ENCODE data around the gene DEPDC1B. TPM values are rescaled to one million over a fixed set of nuclear protein-coding genes. Genes with fewer than 3 reads are reported as not detected.

Gene DEPDC1B
- total RNA-seq, 1 donor from 2014 or later: 0.30 TPM

GRCh38 chr5:60668686-60669304 is 31.2 kb downstream of the DEPDC1B start:
- intact Hi-C loops (cut with micrococcal nuclease): no loop called here
- no peaks in the 10 kb centered on the region for H3K4me1 ChIP-seq
- TF ChIP-seq CTCF (IDR thresholded peaks at IDR 0.05; ENCODE audit: borderline replicate concordance): peak; percentile 71
- H3K4me3 ChIP-seq: no peak overlapping the region
- no peak for DNase-seq
- no peaks in the 10 kb centered on the region for H3K36me3 ChIP-seq
- no peak overlapping the region for H3K27ac ChIP-seq (replicated peaks)
- no peaks in the 10 kb centered on the region for H3K27me3 ChIP-seq (ENCODE audit: low read depth)
- no peaks in the 10 kb centered on the region for H3K9me3 ChIP-seq (replicated peaks)

- Histone ChIP-seq H3K4me3 (no peak overlapping the region), H3K36me3 (no peaks in the 10 kb centered on the region), H3K9me3 (replicated peaks) (peaks cover 34% of the 10 kb centered on the region), H3K27ac (replicated peaks) (no peak overlapping the region), H3K27me3 (ENCODE audit: low read depth) (no peaks in the 10 kb centered on the region), H3K4me1 (no peaks in the 10 kb centered on the region)
- no peak for DNase-seq
- TF ChIP-seq CTCF (IDR thresholded peaks at IDR 0.05; ENCODE audit: borderline replicate concordance): no peak
- intact Hi-C loops (cut with micrococcal nuclease): no loop called here
These were observed 47.9 kb downstream of the DEPDC1B start for GRCh38 chr5:60651872-60652620.

GRCh38 chr5:60649288-60649917 is 50.6 kb downstream of the DEPDC1B start:
- peaks cover 10% of the 10 kb centered on the region for H3K9me3 ChIP-seq (replicated peaks)
- intact Hi-C loops (cut with micrococcal nuclease): loop anchor here (5.0 kb wide), 1 partner anchor 837 kb away; no protein-coding TSS in a partner anchor
- H3K4me3 ChIP-seq: no peak overlapping the region
- H3K27me3 ChIP-seq (ENCODE audit: low read depth): no peaks in the 10 kb centered on the region
- no peak overlapping the region for H3K27ac ChIP-seq (replicated peaks)
- TF ChIP-seq CTCF (IDR thresholded peaks at IDR 0.05; ENCODE audit: borderline replicate concordance): peak; percentile 54
- no peaks in the 10 kb centered on the region for H3K4me1 ChIP-seq
- no peaks in the 10 kb centered on the region for H3K36me3 ChIP-seq
- no peak for DNase-seq

- Histone ChIP-seq H3K9me3 (replicated peaks) (no peaks in the 10 kb centered on the region), H3K36me3 (no peaks in the 10 kb centered on the region), H3K4me1 (no peaks in the 10 kb centered on the region), H3K4me3 (no peak overlapping the region), H3K27me3 (ENCODE audit: low read depth) (no peaks in the 10 kb centered on the region), H3K27ac (replicated peaks) (no peak overlapping the region)
- intact Hi-C loops (cut with micrococcal nuclease): loop anchor here (5.0 kb wide), 1 partner anchor 836 kb away; no protein-coding TSS in a partner anchor
- no peak for TF ChIP-seq CTCF (IDR thresholded peaks at IDR 0.05; ENCODE audit: borderline replicate concordance)
- DNase-seq: no peak
These were observed 51.8 kb downstream of the DEPDC1B start for GRCh38 chr5:60648175-60648574.

GRCh38 chr5:60640901-60641300 is 59.1 kb downstream of the DEPDC1B start:
- no peaks in the 10 kb centered on the region for H3K27me3 ChIP-seq (ENCODE audit: low read depth)
- no peaks in the 10 kb centered on the region for H3K9me3 ChIP-seq (replicated peaks)
- intact Hi-C loops (cut with micrococcal nuclease): no loop called here
- no peak overlapping the region for H3K27ac ChIP-seq (replicated peaks)
- no peak for TF ChIP-seq CTCF (IDR thresholded peaks at IDR 0.05; ENCODE audit: borderline replicate concordance)
- no peak for DNase-seq
- no peak overlapping the region for H3K4me3 ChIP-seq
- no peaks in the 10 kb centered on the region for H3K4me1 ChIP-seq
- no peaks in the 10 kb centered on the region for H3K36me3 ChIP-seq

Data from left ventricle myocardium inferior (tissue), 1 donor.